Activated naive CD8-positive, alpha-beta T cell (primary cell): ENCODE measurements around the gene COLEC11.
"Not testable (repeated sequence)": the region's sequence is repeated elsewhere in the genome, so short reads cannot be mapped to it uniquely, and the experiment has no call there.

Experiments used
- H3K27ac Mint-ChIP-seq: one replicate; pipeline ENCODE4 v1.8.0; 2021; ENCODE audit warnings: mixed read lengths
- H3K27me3 Mint-ChIP-seq: one replicate; pipeline ENCODE4 v1.8.0; 2021; ENCODE audit warnings: mixed read lengths
- H3K36me3 Mint-ChIP-seq: one replicate; pipeline ENCODE4 v1.8.0; 2021; ENCODE audit warnings: mixed read lengths
- H3K4me1 Mint-ChIP-seq: one replicate; pipeline ENCODE4 v1.8.0; 2021; ENCODE audit warnings: low read depth, mixed read lengths
- H3K4me3 Mint-ChIP-seq: one replicate; pipeline ENCODE4 v1.8.0; 2021; ENCODE audit warnings: mild to moderate bottlenecking, mixed read lengths
- H3K9me3 Mint-ChIP-seq: one replicate; pipeline ENCODE4 v1.8.0; 2021; ENCODE audit warnings: low read depth, mixed read lengths

Gene COLEC11

DNA sequence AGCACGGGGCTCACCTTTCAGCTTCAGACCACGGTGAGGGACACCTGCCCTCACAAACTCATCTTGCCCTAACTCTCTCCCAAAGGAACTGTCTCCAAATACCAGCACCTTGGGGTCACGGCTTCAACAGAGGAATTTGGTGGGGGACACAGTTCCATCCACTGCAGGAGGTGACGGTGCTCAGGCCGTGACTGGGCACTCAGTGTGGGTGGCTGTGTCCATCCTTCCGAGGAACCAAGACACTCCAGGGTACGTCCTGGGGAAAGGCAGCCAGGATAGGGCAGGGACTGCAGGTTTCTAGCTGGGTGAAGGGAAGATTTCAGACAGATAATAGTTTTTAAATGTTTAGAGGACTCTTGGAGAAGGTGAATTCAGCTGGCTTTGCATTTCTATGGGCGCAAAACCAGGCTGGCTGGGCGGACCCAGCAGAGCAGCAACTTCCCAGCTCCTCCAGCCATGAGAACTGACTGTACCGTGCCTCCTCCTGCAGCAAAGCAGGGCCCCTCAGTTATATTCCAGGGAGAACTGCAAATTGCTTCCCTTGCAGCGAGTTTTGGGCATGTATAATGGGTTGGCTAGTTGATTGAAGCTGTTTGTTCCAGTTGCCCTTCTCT lies 39.2 kb downstream of the COLEC11 start:
- Mint-ChIP-seq H3K4me1 (no peaks in the 10 kb centered on the region), H3K27me3 (no peaks in the 10 kb centered on the region), H3K4me3 (no peak overlapping the region), H3K36me3 (no peaks in the 10 kb centered on the region), H3K9me3 (no peaks in the 10 kb centered on the region), H3K27ac (no peak overlapping the region)

DNA sequence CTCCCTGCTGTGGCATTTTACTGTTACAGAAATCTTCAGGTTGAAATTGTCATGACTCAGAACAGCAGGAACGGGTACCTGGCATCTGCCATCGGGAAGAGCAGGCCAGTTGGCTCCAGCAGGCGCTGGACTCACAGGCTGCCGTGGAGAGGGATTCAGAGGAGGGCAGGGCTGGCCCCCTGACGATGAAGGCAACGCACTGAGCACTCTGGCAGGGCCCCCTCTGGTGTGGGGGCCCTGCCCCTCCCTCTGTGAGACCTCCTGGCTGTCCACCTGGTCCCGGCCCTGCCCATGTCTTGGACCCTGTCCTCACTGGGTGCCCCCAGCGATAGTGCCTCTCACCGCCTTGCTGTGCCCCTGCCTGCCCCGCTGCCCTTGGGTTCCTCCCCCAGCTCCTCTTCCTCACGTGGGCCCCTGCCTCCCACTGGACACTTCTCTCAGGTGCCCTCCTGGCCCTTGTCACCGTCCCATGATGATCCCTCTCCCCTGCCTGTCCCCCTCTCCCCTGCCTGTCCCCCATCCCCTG lies 39.7 kb downstream of the COLEC11 start:
- H3K27me3 Mint-ChIP-seq = no peaks in the 10 kb centered on the region
- H3K9me3 Mint-ChIP-seq = no peaks in the 10 kb centered on the region
- H3K4me3 Mint-ChIP-seq = no peak overlapping the region
- H3K27ac Mint-ChIP-seq = no peak overlapping the region
- no peaks in the 10 kb centered on the region for H3K4me1 Mint-ChIP-seq
- H3K36me3 Mint-ChIP-seq = no peaks in the 10 kb centered on the region

DNA sequence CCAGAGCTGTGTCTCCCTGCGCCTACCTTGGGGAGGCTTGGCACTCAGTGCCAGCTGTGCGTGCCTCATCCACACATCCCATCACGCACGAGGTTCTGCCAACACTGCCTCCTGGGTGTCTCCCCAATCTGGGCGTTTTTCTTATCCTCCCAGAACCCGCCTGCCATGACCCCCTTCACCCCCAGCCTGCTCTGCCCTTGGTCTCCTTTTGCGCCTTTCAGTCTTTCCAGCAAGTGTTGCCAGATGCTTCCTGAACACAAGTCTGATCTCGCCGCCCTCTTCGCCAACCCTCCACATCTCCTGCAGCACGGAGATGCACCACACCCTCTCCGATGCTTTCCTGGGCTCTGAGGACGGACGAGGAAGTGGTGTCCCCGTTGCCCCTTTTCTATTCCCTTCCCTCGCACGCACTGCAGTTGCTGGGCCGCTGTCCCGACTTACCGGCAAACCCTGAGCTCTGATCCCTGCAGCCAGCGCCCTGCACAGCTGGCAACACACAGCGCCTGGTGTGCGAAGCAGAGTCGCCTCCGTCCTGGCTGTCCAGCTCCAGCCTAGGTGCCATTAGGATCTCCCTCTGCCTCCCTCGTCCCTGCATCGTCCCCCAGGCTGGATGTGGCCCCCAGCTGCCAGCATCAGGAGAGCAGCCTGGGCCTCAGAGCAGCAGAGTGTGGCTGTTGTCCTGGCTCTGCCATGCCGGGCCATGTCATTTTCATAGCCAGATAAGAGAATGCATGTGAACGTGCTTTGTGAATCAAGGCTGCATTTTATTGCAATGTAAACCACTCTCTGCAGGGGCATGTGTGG lies 40.5 kb downstream of the COLEC11 start:
- Mint-ChIP-seq H3K36me3 (no peaks in the 10 kb centered on the region), H3K4me3 (no peak overlapping the region), H3K27ac (no peak overlapping the region), H3K9me3 (no peaks in the 10 kb centered on the region), H3K27me3 (no peaks in the 10 kb centered on the region), H3K4me1 (no peaks in the 10 kb centered on the region)

DNA sequence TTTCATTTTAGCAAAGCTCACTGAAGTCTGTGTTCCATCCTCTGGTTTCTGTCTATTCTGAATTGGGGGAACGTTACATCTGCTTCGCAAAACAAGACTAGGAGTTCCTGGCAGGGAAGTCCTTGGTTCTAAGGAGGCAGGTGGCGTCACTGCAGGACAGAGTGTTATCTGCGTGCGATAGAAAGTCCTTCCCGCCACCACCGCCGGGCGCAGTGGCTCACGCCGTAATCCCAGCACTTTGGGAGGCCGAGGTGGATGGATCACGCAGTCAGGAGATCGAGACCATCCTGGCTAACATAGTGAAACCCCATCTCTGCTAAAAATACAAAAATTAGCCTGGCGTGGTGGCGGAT lies 41.0 kb downstream of the COLEC11 start:
- H3K9me3 Mint-ChIP-seq, H3K36me3 Mint-ChIP-seq, H3K4me1 Mint-ChIP-seq, H3K27ac Mint-ChIP-seq, H3K27me3 Mint-ChIP-seq, H3K4me3 Mint-ChIP-seq: not testable (repeated sequence)

DNA sequence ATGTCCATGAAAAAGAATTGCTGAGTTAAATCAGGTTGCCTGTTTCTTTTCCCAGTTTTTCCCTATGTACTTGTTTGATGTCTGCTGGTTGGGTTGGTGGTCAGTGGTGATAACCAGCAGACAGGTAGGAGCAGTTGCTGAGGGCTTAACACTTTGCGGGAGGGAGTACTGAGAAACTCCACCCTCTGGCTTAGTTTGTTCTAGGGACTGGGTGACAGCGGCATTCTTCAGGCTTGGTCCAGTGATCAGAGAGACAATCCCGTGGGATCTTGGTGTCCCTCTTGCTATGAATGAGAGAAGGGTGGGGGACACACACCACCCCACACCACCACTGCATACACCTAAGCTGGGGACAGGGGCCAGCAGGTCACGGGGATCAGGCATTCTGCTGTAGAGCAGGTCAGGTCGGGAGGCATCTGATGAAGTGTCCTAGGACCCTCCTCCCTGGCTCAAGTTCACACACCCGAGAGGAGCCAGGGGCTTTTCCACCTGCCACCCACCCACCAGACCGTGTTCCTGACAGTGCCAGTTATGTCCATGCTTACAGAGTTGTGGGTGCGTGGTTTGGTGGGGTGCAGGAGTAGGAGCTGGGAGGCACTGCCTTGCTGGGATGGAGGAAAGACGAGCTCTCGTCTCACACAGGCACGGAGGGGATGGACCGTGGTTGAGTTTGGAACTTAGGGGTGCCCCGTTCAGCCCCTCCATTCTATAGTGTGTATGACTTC lies 41.8 kb downstream of the COLEC11 start:
- H3K27me3 Mint-ChIP-seq = no peaks in the 10 kb centered on the region
- H3K27ac Mint-ChIP-seq = no peak overlapping the region
- no peaks in the 10 kb centered on the region for H3K4me1 Mint-ChIP-seq
- H3K4me3 Mint-ChIP-seq = no peak overlapping the region
- H3K36me3 Mint-ChIP-seq = no peaks in the 10 kb centered on the region
- no peaks in the 10 kb centered on the region for H3K9me3 Mint-ChIP-seq

DNA sequence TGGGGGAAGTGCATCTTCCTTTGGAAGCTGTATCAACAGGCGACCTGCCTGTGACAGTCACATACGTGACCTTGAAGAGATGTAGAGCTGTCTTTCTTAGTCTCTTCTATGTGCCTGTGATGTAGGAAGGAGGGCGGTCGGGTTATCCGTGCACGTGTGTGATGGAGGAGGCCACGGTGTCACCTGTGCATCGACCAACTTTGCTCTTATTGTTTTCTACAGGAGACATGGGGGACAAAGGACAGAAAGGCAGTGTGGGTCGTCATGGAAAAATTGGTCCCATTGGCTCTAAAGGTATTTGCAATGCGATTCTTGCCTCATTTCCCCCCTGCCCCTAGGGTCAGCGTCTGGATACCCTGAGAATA lies 42.4 kb downstream of the COLEC11 start:
- Mint-ChIP-seq H3K36me3 (no peaks in the 10 kb centered on the region), H3K9me3 (no peaks in the 10 kb centered on the region), H3K27ac (no peak overlapping the region), H3K27me3 (no peaks in the 10 kb centered on the region), H3K4me1 (no peaks in the 10 kb centered on the region), H3K4me3 (no peak overlapping the region)

DNA sequence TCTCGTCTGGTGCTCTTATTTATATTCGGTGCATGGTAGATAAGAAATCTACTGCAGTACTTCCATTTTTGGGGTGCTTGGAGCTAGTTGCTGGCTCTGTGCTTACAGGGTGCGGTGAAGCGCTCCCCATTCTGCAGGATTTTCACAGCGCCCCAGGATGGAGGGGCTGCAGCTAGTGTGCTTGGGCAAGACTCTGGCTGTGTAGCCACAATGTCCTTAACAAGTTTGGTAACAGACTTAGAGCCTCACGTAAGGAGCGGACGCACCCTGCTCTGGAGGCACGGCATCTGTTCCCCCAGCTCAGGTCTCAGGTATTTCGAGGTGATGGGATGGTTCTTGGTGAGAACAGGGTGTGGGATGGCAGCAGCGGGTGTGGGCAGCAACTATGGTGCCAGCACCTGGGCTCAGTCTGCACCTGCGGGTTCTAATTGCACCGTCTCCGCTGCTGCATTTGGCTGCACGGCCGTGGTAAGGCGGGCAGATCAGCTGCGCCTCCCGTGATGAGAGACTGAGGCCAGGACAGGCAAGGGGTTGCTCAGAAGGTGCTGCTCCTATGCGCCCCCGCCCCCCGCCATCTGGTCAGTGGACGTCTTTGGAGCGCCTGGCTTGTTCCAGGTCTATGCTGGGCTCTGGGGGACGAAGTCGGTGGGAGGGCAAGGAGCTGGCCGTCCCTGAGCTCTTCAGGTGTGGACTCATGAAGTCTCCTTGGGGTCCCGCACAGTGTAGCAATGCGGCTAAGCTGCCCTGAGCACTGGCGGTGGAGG lies 43.0 kb downstream of the COLEC11 start:
- H3K4me3 Mint-ChIP-seq = no peak overlapping the region
- H3K36me3 Mint-ChIP-seq = no peaks in the 10 kb centered on the region
- no peaks in the 10 kb centered on the region for H3K9me3 Mint-ChIP-seq
- H3K4me1 Mint-ChIP-seq = no peaks in the 10 kb centered on the region
- H3K27me3 Mint-ChIP-seq = no peaks in the 10 kb centered on the region
- H3K27ac Mint-ChIP-seq = no peak overlapping the region

DNA sequence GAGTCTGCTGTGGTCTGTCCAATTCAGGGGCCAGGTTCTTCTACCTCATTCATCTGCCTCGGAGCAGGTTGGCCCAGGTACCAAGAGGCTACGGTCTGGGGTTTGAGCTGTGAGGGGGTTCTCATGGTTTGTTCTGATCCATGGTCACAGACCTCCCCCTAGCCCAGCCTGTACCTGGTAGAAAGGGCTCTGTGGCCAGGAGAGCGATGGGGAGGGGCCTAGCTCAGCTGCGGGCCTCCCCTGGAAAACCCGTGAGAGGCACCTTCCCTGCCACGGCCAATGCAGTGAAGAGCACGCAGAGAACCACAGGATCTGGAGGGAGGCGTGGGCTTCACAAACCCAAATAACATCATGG lies 43.5 kb downstream of the COLEC11 start:
- Mint-ChIP-seq H3K9me3 (no peaks in the 10 kb centered on the region), H3K36me3 (no peaks in the 10 kb centered on the region), H3K4me1 (no peaks in the 10 kb centered on the region), H3K4me3 (no peak overlapping the region), H3K27me3 (no peaks in the 10 kb centered on the region), H3K27ac (no peak overlapping the region)

DNA sequence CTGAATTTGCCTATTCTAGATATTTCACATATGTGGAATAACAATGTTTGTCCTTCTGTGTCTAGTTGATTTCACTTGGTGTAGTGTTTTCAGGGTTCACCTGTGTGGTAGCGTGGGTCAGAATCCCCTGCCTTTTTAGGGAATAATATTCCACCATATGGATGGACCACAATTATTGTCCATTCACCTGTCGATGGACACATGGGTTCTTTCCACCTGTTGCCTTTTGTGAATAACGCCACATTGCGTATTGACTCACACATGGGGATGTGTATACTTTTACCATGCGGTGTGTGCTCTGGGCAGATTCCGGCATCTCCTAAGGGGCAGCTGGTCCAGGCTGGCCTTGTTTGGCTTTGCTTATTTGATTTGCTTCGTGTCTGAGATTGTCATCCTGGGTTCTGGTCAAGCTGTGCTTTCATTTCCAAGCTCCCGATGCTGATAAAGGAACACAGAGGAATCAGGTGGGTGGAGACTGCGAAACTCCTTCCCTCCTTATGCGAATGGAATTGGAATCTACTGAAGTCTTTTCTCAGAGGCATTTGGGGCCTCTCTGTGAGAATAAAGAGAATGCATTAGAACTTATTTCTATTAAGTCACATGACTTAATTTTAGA lies 44.2 kb downstream of the COLEC11 start:
- no peaks in the 10 kb centered on the region for H3K36me3 Mint-ChIP-seq

DNA sequence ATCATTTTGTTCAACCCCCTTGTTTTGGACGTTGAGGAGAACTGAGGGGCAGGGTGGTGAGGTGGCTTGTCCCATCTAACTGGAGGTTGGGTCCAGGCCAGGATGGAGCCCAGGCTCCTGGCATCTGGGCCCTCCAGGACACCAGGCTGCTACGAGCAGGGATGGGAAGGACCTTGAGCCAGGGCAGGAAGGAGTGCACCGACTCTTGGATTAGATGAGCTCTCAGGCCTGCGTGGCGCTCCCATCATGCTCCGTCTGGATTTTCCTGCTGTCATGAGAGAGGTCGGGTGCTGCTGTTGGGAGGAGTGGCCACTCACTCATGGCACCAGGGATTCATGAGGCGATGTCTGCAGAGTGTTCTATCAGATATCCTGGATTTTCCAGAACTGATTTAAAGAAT lies 44.7 kb downstream of the COLEC11 start:
- no peaks in the 10 kb centered on the region for H3K36me3 Mint-ChIP-seq
- no peak overlapping the region for H3K27ac Mint-ChIP-seq
- no peak overlapping the region for H3K4me3 Mint-ChIP-seq
- no peaks in the 10 kb centered on the region for H3K9me3 Mint-ChIP-seq
- no peaks in the 10 kb centered on the region for H3K27me3 Mint-ChIP-seq
- H3K4me1 Mint-ChIP-seq = no peaks in the 10 kb centered on the region

More for the DNA sequence above, 44.2 kb downstream of the COLEC11 start:
- no peaks in the 10 kb centered on the region for H3K4me1 Mint-ChIP-seq
- H3K9me3 Mint-ChIP-seq = no peaks in the 10 kb centered on the region
- H3K27me3 Mint-ChIP-seq = no peaks in the 10 kb centered on the region
- no peak overlapping the region for H3K4me3 Mint-ChIP-seq
- H3K27ac Mint-ChIP-seq = no peak overlapping the region

DNA sequence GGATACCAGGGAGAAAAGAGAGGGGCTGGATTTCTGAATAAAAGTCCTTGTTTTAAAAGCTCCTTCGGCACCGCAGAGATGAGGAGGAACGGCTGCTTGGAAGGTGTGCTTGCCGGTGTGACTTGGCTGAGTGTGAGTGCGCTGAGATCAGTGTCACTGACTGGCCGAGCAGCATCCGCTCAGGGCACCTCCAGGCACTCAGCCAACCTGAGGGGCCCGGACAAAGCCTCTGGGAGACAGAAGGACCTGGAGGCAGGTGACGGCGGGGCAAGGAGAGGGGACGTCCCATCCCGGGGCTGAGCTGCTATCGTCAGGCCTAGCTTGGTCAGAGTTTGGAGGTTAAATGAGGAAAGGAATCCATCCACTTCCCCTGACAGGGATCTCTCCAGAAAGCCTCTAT lies 46.3 kb downstream of the COLEC11 start:
- no peaks in the 10 kb centered on the region for H3K9me3 Mint-ChIP-seq
- H3K27me3 Mint-ChIP-seq = no peaks in the 10 kb centered on the region
- H3K4me3 Mint-ChIP-seq = no peak overlapping the region
- no peak overlapping the region for H3K27ac Mint-ChIP-seq
- no peaks in the 10 kb centered on the region for H3K36me3 Mint-ChIP-seq
- no peaks in the 10 kb centered on the region for H3K4me1 Mint-ChIP-seq

DNA sequence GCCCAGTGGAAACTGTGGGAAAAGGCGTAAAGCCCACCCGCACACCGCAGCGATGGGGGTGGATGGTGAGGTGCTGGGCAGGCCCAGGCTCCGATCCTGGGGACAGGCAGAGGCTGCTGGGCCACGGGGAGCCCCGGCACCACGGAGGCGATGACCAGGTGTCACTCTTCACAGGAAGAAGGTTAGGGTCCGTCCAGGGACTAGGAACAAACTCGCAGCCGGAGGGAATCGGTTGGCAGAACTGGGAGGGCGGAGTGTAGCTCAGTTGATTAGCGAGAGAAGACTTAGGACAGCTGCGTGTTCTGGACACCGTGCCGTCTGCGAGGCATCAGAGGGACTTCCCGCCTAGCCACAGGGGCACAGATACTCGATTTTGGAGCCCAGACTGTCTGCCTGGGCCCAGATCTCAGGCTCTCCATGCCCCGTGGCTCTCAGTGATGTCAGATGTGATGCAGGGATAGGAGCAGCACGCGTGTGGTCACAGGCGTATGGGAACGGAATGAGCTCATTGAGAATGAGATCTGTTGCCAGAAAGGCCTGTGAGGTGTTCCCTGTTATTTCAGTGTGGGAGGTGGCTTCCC lies 47.0 kb downstream of the COLEC11 start:
- H3K9me3 Mint-ChIP-seq = no peaks in the 10 kb centered on the region
- no peaks in the 10 kb centered on the region for H3K27me3 Mint-ChIP-seq
- no peaks in the 10 kb centered on the region for H3K4me1 Mint-ChIP-seq
- H3K36me3 Mint-ChIP-seq = no peaks in the 10 kb centered on the region
- H3K4me3 Mint-ChIP-seq = no peak overlapping the region
- no peak overlapping the region for H3K27ac Mint-ChIP-seq

DNA sequence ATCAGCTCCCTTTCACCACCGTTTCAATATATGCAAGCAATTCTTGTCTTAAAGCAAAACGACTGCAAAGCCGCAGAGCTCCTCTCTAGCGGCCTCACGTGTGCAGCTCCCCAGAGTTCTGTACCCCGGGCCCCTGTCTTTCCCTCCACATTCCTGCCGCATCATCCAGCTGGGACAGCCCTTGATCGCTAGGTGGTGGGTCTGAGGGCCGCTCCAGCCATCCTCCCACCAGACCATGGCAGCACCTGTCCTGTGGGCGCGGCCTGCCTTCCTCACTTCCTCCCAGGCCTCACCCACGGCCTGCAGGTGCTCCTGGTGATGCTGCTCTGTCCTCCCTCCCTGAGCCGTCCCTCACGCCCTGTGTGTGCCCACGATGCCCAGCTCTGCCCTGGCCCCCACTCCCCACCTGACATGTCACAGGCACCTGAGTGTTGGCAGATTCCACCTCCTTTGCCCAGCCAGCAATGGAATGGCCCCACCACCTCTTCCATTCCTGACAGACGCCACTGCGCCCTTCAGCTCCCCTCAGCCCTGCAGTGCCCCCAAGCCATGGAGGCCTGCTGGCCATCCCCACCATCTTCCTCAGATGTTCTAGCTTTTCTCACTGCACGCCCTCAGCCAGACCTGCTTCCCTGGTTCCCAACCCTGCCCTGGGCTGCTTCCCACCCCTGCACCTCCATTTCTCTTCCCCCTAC lies 47.8 kb downstream of the COLEC11 start:
- Mint-ChIP-seq H3K27ac (no peak overlapping the region), H3K27me3 (no peaks in the 10 kb centered on the region), H3K4me3 (no peak overlapping the region), H3K4me1 (no peaks in the 10 kb centered on the region), H3K9me3 (no peaks in the 10 kb centered on the region), H3K36me3 (no peaks in the 10 kb centered on the region)
